GDM1 (cell line): ENCODE data around the gene CCDC182.

Experiments used
- DNase-seq: peaks from one replicate; lab custom pipeline; 2025; lab: John Stamatoyannopoulos, UW

Gene CCDC182

DNA sequence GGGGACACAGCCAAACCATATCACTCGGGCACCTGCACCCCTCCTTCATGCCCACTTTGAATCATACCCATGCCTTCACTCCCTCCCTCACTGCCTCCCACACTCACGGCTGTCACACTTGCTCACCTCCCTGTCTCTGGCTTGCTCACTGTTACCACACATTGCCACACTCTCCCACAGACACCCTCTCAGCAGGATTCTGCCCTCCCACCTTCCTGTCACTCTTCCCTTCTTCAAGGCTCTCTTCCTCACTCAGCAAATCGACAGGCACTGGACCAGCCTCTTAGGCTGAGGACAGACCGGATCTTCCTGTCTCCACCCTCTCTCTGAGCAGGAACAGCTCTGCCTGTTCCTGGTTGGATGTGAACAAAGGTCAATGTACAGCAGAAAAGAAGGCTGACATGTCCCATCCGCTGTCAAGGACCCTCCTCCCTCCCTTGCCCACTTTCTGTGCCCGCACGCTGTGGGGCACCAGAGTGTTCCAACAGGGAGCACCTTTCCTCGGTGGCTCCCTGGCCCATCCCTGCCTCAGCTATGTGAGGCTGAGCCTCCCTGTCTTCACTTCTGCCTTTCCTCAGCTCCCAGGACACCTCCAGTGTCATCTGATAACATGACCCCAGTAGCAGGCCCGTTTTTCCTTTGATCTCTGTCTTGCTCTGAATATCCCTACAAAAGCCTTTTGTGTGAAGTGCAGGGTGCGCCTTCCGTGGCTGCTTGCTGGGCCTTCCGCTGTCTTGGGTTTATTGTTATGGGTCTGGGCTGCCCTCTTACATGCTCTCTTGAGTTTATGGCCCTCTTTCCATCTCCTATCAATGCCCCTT, 47.0 kb downstream of the CCDC182 start:
- no peak for DNase-seq

DNA sequence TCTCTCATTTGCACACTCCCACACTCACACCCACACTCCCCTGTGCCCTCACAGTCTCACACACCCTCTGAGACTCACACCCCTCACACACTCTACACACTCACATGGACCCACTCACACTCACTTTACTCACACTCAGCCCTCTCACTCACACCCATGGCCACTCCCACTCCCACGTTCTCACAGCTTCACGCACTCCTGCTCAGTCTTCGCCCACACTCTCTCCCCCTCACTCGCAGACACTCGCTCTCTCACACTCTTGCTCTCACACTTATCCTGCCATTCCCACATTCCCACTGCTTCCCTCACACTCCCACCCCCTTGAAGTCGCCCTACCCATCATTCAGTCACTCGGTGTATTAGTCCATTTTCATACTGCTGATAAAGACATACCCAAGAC, 47.9 kb downstream of the CCDC182 start:
- DNase-seq = no peak

DNA sequence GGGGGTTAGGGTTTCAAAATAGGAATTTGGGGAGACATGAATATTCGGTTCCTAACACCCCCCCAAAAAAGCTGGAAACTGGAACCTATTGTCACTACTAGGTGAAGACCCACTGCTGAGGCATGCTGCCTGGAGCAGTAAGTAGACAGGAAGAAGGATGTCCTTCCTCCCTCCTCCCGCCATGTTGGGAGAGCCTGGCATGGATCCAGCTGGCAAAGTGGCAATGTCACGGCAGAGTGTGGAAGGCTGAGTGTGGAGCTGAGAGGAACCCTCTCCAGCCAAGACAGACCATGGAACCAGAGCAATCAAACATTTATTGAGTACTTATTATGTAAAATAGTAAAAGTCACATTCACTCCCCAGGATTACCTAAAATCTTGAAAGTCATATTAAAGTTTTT, 49.0 kb downstream of the CCDC182 start:
- no peak for DNase-seq
